GM23248 (cell line): ENCODE data around the gene RAN. TPM values are rescaled to one million over a fixed set of nuclear protein-coding genes. Genes with fewer than 3 reads are reported as not detected.
"Not testable (repeated sequence)": the region's sequence is repeated elsewhere in the genome, so short reads cannot be mapped to it uniquely, and the experiment has no call there.

ENCODE experiments used
- DNase-seq: peaks from one replicate; pipeline ENCODE4 v3.0.0-alpha.2; 2015
- H2AFZ ChIP-seq: fragments of 200-600 bp; sonication (generic); 2 replicates; pipeline ENCODE4 v1.6.1; 2016; ENCODE audit warnings: antibody characterized with exemption
- H3F3A ChIP-seq: fragments of 200-600 bp; sonication (generic); 2 replicates; pipeline ENCODE4 v1.6.1; 2016; ENCODE audit warnings: mild to moderate bottlenecking, antibody characterized with exemption, mixed run types; ENCODE audit not compliant: insufficient read depth
- H3K27ac ChIP-seq: fragments of 200-600 bp; sonication (generic); 2 replicates; pipeline ENCODE4 v1.5.1; 2016; ENCODE audit warnings: mild to moderate bottlenecking
- H3K27me3 ChIP-seq: fragments of 200-600 bp; sonication (generic); replicated peaks from 2 replicates; pipeline ENCODE4 v1.6.1; 2016; ENCODE audit warnings: mild to moderate bottlenecking; ENCODE audit not compliant: insufficient read depth
- H3K36me3 ChIP-seq: fragments of 200-600 bp; sonication (generic); 2 replicates; pipeline ENCODE4 v1.6.1; 2016; ENCODE audit warnings: low read depth, mild to moderate bottlenecking
- H3K4me1 ChIP-seq: fragments of 200-600 bp; sonication (generic); 2 replicates; pipeline ENCODE4 v1.6.1; 2016; ENCODE audit warnings: mild to moderate bottlenecking; ENCODE audit not compliant: insufficient read depth
- H3K4me2 ChIP-seq: fragments of 200-600 bp; sonication (generic); one replicate; pipeline ENCODE4 v1.6.1; 2016; ENCODE audit warnings: mild to moderate bottlenecking; ENCODE audit not compliant: unreplicated experiment
- H3K4me3 ChIP-seq: fragments of 200-600 bp; sonication (generic); 2 replicates; pipeline ENCODE4 v1.5.1; 2016; ENCODE audit warnings: mild to moderate bottlenecking
- H3K79me2 ChIP-seq: fragments of 200-600 bp; sonication (generic); 2 replicates; pipeline ENCODE4 v1.6.1; 2016; ENCODE audit warnings: mild to moderate bottlenecking; ENCODE audit not compliant: insufficient read depth
- H3K9ac ChIP-seq: fragments of 200-600 bp; sonication (generic); 2 replicates; pipeline ENCODE4 v1.6.1; 2016; ENCODE audit warnings: mild to moderate bottlenecking
- H3K9me2 ChIP-seq: fragments of 200-600 bp; sonication (generic); 2 replicates; pipeline ENCODE4 v1.6.1; 2016; ENCODE audit warnings: mixed run types, mild to moderate bottlenecking, moderate library complexity; ENCODE audit not compliant: insufficient read depth
- H3K9me3 ChIP-seq: fragments of 200-600 bp; sonication (generic); one replicate; pipeline ENCODE4 v1.6.1; 2017; ENCODE audit warnings: low read depth
- H4K20me1 ChIP-seq: fragments of 200-600 bp; sonication (generic); 2 replicates; pipeline ENCODE4 v1.6.0; 2016; ENCODE audit not compliant: insufficient read depth
- EZH2 ChIP-seq: fragments of 200-600 bp; sonication (generic); IDR thresholded peaks from 2 replicates; pipeline ENCODE4 v1.6.1; 2018; ENCODE audit warnings: antibody characterized with exemption, mild to moderate bottlenecking; ENCODE audit not compliant: insufficient read depth, poor library complexity, severe bottlenecking
- EZH2phosphoT487 ChIP-seq: fragments of 200-600 bp; sonication (generic); IDR thresholded peaks from 2 replicates; pipeline ENCODE4 v1.6.1; 2018; ENCODE audit warnings: antibody characterized with exemption, moderate library complexity, mild to moderate bottlenecking, low read depth; ENCODE audit not compliant: insufficient read depth
- WGBS, 2 experiments: methylation state at CpG; one replicate each; pipeline ENCODE4 v1.1.6; 2015 to 2017; ENCODE audit warnings: low lambda C conversion rate in 2 of 2, low coverage in 1 of 2; ENCODE audit errors: missing lambda C conversion rate in 2 of 2; 5-methylcytosine and 5-hydroxymethylcytosine counted together
- in situ Hi-C: fragments of 300-500 bp; cut with MboI; formaldehyde crosslinking; loops from 2 replicates; pipeline ENCODE4 v1.15.0; 2020
- polyA plus RNA-seq: library from polyadenylated mRNA; unstranded; fragments of >200 nt; fragmentation: Nextera tagmentation; extraction: Ambion mirVana; gene quantifications from 2 replicates; pipeline ENCODE4 v1.2.1, GENCODE V29; 2016
- total RNA-seq: library from RNA; depleted of rRNA; stranded (reverse); fragments of >200 nt; shearing (Covaris generic); gene quantifications from 2 replicates; pipeline ENCODE4 v1.2.3, GENCODE V29; 2014

RAN gene
- total and polyA plus RNA-seq, 2 experiments from 2014 or later: 541 to 1,090 TPM

DNA sequence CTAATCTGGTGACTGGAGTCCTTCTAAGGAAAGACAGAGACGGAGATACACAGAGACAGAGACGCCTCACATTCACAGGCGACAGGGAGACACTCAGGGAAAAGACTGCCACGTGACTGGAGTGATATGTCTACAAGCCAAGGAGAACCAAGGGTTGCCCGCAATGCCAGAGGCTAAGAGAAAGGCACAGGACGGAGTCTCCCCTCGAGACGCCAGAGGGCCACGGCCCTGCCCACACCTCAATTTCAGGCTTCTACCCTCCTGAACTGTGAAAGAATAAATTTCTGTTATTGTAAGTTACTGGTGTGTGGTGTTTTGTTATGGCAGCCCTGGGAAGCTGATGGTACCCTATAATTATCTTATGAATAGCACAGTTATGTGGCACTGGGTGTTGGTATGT lies 11.6 kb upstream of the RAN start:
- WGBS, 2 experiments: 64% methylated on average over 9 of the region's 9 CpGs
- no peak for TF ChIP-seq EZH2
- Histone ChIP-seq H3K9ac (no peak overlapping the region), H4K20me1 (no peaks in the 10 kb centered on the region), H3K4me1 (no peaks in the 10 kb centered on the region), H3K27ac (no peak overlapping the region), H3K9me2 (no peaks in the 10 kb centered on the region), H3K36me3 (no peaks in the 10 kb centered on the region), H3K27me3 (no peaks in the 10 kb centered on the region), H3K9me3 (no peaks in the 10 kb centered on the region), H2AFZ (no peak overlapping the region), H3F3A (no peaks in the 10 kb centered on the region), H3K4me2 (no peak overlapping the region), H3K79me2 (no peaks in the 10 kb centered on the region), H3K4me3 (no peak overlapping the region)
- DNase-seq: no peak
- in situ Hi-C loops: no loop called here

DNA sequence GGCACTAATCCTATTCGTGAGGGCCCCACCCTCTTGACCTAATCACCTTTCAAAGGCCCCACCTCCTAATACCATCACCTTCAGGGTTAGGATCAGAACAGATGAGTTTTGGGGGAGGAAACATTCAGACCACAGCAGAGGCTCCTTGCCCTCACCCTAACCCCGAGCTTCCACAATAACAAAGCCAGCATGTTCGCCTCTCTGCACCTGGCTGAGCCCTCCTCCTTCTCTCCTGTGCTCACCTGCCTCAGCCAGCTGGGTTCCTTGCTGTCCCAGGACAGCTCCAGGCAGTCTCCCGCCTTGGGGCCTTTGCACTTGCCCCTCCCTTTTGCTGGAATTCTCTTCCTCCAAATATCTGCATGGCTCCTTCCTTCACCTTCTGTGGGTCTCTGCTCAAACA lies 9.7 kb upstream of the RAN start:
- Histone ChIP-seq H3K4me2 (no peak overlapping the region), H3K9ac (no peak overlapping the region), H3K4me1 (no peaks in the 10 kb centered on the region), H3K9me2 (no peaks in the 10 kb centered on the region), H3K79me2 (no peaks in the 10 kb centered on the region), H3F3A (no peaks in the 10 kb centered on the region), H4K20me1 (no peaks in the 10 kb centered on the region), H2AFZ (no peak overlapping the region), H3K27ac (no peak overlapping the region), H3K27me3 (no peaks in the 10 kb centered on the region), H3K4me3 (no peak overlapping the region), H3K36me3 (no peaks in the 10 kb centered on the region), H3K9me3 (no peaks in the 10 kb centered on the region)
- 76 to 82% methylated on average over 4 of the region's 4 CpGs for WGBS, 2 experiments
- DNase-seq: no peak
- TF ChIP-seq EZH2phosphoT487 (no peak), EZH2 (no peak)
- in situ Hi-C loops: no loop called here

DNA sequence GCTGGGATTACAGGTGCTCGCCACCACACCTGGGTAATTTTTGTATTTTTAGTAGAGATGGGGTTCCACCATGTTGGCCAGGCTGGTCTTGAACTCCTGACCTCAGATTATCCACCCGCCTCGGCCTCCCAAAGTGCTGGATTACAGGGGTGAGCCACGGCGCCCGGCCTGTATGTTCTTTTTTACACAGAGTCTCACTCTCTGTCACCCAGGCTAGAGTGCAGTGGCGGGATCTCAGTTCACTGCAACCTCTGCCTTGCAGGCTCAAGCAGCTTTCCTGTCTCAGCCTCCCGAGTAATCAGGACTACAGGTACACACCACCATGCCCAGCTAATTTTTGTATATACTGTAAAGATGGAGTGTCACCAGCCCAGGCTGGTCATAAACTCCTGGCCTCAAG lies 9.1 kb upstream of the RAN start:
- H3K4me3 ChIP-seq, H3K9me3 ChIP-seq, H3F3A ChIP-seq, H3K4me1 ChIP-seq, DNase-seq, H3K9ac ChIP-seq, H3K4me2 ChIP-seq, H2AFZ ChIP-seq, H3K9me2 ChIP-seq, H4K20me1 ChIP-seq, in situ Hi-C loops, H3K27me3 ChIP-seq, H3K27ac ChIP-seq, H3K36me3 ChIP-seq, H3K79me2 ChIP-seq: not testable (repeated sequence)
- 84 to 87% methylated on average over 8 of the region's 8 CpGs for WGBS, 2 experiments

DNA sequence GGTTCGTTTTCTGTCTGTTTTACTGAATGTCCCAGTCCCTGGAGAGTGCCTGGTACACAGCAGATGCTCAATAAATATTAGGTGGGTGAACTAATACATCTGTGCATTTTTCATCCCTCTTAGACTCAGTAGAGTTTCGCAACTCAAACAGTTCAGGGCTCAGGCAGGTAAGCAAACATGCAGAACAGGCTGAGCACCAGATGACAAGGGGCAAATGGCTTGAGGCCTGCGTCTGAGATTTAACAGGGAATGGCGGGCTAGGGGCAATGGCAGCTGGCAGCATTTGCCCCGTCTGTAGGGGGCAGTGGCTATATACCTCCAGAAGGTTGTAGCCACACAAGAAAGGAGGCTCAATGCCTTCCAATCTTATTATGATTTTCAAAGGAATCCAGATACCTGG lies 8.6 kb upstream of the RAN start:
- in situ Hi-C loops: no loop called here
- Histone ChIP-seq H3K4me3 (no peak overlapping the region), H3F3A (no peaks in the 10 kb centered on the region), H3K27me3 (no peaks in the 10 kb centered on the region), H2AFZ (no peak overlapping the region), H3K9me2 (no peaks in the 10 kb centered on the region), H3K36me3 (no peaks in the 10 kb centered on the region), H4K20me1 (no peaks in the 10 kb centered on the region), H3K4me1 (no peaks in the 10 kb centered on the region), H3K9ac (no peak overlapping the region), H3K79me2 (no peaks in the 10 kb centered on the region), H3K9me3 (no peaks in the 10 kb centered on the region), H3K4me2 (no peak overlapping the region), H3K27ac (no peak overlapping the region)
- TF ChIP-seq EZH2 (no peak), EZH2phosphoT487 (no peak)
- DNase-seq: no peak
- 71 to 76% methylated on average over 5 of the region's 5 CpGs for WGBS, 2 experiments

DNA sequence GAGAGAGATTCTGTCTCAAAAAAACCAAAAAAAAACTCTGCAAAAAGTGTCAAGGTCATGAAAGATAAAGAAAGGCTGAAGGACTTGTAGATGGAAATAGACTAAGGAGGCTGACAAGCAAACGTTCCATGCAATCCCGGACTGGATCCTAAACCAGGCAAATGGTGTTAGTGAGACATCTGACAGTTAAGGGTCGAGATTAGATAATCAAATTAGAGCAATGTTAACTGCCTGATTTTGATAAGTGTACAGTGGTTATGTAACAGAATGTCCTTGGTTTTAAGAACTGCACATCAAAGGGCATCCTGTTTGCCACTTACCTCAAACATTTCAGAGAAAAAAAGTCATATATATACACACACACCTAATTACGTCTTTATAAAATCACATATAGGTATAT lies 3.5 kb upstream of the RAN start:
- in situ Hi-C loops: no loop called here
- 85% methylated on average over 4 of the region's 4 CpGs for WGBS, 2 experiments
- Histone ChIP-seq H3K9me3 (no peaks in the 10 kb centered on the region), H3K27me3 (no peaks in the 10 kb centered on the region), H3K36me3 (peaks cover 8% of the 10 kb centered on the region), H3K4me3 (no peak overlapping the region), H3K4me2 (no peak overlapping the region), H3K9me2 (no peaks in the 10 kb centered on the region), H3K27ac (no peak overlapping the region), H3F3A (peaks cover 9% of the 10 kb centered on the region), H3K9ac (no peak overlapping the region), H3K4me1 (peaks cover 4% of the 10 kb centered on the region; the same call in 1 of the 2 replicates), H3K79me2 (peaks cover 11% of the 10 kb centered on the region), H2AFZ (no peak overlapping the region), H4K20me1 (no peaks in the 10 kb centered on the region)
- DNase-seq: no peak
- no peak for TF ChIP-seq EZH2phosphoT487
- TF ChIP-seq EZH2: no peak
